ENCODE data around the gene HTR3C.
A peak's percentile ranks its signal among the peaks of the same experiment; 100 is the strongest.

- TF ChIP-seq CREB5 (CRISPR knock-in tag; IDR thresholded peaks at IDR 0.05; ENCODE audit: low read depth) (no peak), SNAI2 (CRISPR knock-in tag; IDR thresholded peaks at IDR 0.05) (no peak), CSDC2 (CRISPR knock-in tag; IDR thresholded peaks at IDR 0.05) (no peak), BACH2 (CRISPR knock-in tag; IDR thresholded peaks at IDR 0.05; ENCODE audit: borderline replicate concordance) (no peak), ZFP3 (CRISPR knock-in tag; IDR thresholded peaks at IDR 0.05) (0 out of 2 replicates have a peak, but pooled peaks have one; percentile 38), ARNTL (CRISPR knock-in tag; IDR thresholded peaks at IDR 0.05; ENCODE audit: borderline replicate concordance, low read depth) (no peak), GLIS3 (CRISPR knock-in tag; IDR thresholded peaks at IDR 0.05) (no peak), TCF4 (CRISPR knock-in tag; IDR thresholded peaks at IDR 0.05; ENCODE audit: borderline replicate concordance) (no peak), ZC3H10 (CRISPR knock-in tag; IDR thresholded peaks at IDR 0.05) (no peak), TSHZ2 (CRISPR knock-in tag; IDR thresholded peaks at IDR 0.05) (no peak)
Observed at GRCh38 chr3:184018424-184018973, 34.3 kb upstream of the HTR3C start.
